Lower leg skin (tissue), 3 donors: ENCODE measurements around the gene HHIP.

Experiments
- CTCF ChIP-seq, 3 donors: fragments of 450-650 bp; IDR thresholded peaks; one replicate each; pipeline ENCODE4 v1.5.1; 2016; ENCODE audit warnings: antibody characterized with exemption in 3 of 3, mild to moderate bottlenecking in 3 of 3, moderate library complexity in 2 of 3
- POLR2A ChIP-seq, 2 donors: fragments of 450-650 bp; IDR thresholded peaks; one replicate each; pipeline ENCODE4 v1.6.1; 2016 to 2017; ENCODE audit warnings: antibody characterized with exemption in 2 of 2, mild to moderate bottlenecking in 1 of 2, moderate library complexity in 1 of 2

- TF ChIP-seq CTCF (IDR thresholded peaks at IDR 0.05), result no peak
- no peak for TF ChIP-seq POLR2A (IDR thresholded peaks at IDR 0.05)
These were observed 12.7 kb upstream of the HHIP start for GRCh38 chr4:144633215-144633614.
